Measurements from ENCODE around the gene BCAS3.
"Not testable (repeated sequence)": the region's sequence is repeated elsewhere in the genome, so short reads cannot be mapped to it uniquely, and the experiment has no call there.

The BCAS3 gene

GRCh38 chr17:60964160-60964559 is 286.5 kb downstream of the BCAS3 start:
- no peak for DNase-seq (ENCODE audit: low spot score)
- TF ChIP-seq CTCF (IDR thresholded peaks at IDR 0.05; ENCODE audit: extremely low read depth, missing control alignments), result no peak

GRCh38 chr17:60968266-60968665 is 290.6 kb downstream of the BCAS3 start:
- no peak for TF ChIP-seq CTCF (IDR thresholded peaks at IDR 0.05; ENCODE audit: extremely low read depth, missing control alignments)
- no peak for DNase-seq (ENCODE audit: low spot score)

- TF ChIP-seq CTCF (IDR thresholded peaks at IDR 0.05; ENCODE audit: extremely low read depth, missing control alignments), result no peak
- no peak for DNase-seq (ENCODE audit: low spot score)
These were observed 291.9 kb downstream of the BCAS3 start for GRCh38 chr17:60969500-60970037.

- no peak for DNase-seq (ENCODE audit: low spot score)
- no peak for TF ChIP-seq CTCF (IDR thresholded peaks at IDR 0.05; ENCODE audit: extremely low read depth, missing control alignments)
These were observed 293.1 kb downstream of the BCAS3 start for GRCh38 chr17:60970741-60971140.

DNA sequence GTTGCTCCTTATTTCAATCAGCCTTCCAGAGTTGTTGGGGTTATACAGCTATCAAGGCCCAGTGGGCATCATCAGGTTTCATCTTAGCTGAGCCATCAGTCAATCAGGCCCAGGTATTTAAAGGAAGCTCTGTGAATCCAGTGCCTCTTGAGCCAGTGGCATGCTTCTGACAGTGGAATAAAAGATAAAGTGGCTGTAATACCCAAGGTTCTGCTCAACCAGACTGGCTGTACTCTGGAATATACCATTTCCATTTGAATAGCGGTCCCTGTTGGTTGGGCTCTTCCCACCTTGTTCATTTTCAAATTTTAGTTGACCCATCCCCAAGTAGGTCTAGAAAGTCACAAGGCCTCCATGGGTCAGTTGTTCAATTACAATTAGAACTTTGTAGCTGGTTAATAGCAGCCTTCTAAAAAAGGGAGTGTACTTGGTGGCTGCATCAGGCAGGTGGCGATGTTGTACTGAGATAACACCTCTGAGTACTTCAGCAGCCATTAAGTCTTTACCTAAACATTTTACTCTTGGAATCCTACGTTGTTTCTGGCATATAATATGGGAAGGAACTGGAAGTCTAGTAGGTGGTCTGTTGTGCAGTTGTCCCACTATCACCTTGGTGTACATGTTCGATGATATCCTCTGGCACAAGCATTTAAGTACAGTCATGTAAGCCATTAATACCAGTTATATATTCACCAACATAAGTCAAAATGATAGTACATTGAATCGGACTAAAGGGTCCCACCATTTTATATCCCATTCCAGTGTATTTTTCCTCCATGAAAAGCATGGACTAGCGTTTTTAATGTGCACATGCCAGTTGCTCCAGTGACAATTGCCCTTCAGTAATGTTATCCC is 294.1 kb downstream of the BCAS3 start:
- peak; percentile 41 for TF ChIP-seq CTCF (IDR thresholded peaks at IDR 0.05; ENCODE audit: extremely low read depth, missing control alignments)
- DNase-seq (ENCODE audit: low spot score), result peak; percentile 64

DNA sequence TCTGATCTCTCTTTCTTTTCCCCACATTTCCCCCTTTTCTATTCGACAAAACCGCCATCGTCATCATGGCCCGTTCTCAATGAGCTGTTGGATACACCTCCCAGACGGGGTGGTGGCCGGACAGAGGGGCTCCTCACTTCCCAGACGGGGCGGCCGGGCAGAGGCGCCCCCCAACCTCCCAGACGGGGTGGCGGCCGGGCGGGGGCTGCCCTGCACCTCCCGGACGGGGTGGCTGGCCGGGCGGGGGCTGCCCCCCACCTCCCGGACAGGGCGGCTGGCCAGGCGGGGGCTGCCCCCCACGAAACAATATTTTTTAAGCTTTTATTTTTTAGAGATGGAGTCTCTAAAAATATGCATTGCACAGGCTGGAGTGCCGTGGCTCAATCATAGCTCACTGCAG is 299.2 kb downstream of the BCAS3 start:
- not testable (repeated sequence) for DNase-seq (ENCODE audit: low spot score)

DNA sequence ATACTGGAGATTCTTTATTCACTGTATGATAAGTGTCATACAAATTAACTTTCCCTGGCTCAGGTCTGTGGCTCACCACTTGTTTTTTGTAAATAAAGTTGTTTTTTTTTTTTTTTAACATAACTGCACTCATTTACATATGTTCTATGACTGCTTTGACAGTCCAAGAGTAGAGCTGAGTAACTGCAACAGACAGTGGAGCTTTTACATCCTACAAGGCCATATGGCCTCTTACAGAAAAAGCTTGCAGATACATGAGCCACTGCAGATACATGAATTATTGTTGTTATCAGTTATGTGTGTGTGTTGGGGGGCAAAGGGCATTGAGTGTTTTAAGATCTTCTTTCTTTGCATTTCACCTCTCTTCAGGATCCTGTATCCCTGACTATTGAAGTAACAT is 311.7 kb downstream of the BCAS3 start:
- DNase-seq (ENCODE audit: low spot score), result no peak
- TF ChIP-seq CTCF (IDR thresholded peaks at IDR 0.05; ENCODE audit: extremely low read depth, missing control alignments), result no peak

DNA sequence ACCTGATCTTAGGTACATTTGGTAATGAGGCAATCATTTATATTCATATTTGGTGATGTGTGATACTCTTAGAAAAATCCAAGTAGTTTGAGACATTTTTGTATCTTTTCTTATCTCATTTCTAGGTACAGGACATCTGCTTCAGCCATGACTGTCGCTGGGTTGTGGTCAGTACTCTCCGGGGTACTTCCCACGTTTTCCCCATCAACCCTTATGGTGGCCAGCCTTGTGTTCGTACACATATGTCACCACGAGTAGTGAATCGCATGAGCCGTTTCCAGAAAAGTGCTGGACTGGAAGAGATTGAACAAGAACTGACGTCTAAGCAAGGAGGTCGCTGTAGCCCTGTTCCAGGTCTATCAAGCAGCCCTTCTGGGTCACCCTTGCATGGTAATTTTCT is 312.2 kb downstream of the BCAS3 start:
- no peak for TF ChIP-seq CTCF (IDR thresholded peaks at IDR 0.05; ENCODE audit: extremely low read depth, missing control alignments)
- DNase-seq (ENCODE audit: low spot score), result no peak

All from GM20000 (cell line).